NCI-H345 treated with DMSO at 0.1 percent for 48 hours (cell line): Measurements from ENCODE around the gene SUCLA2.
A peak's percentile ranks its signal among the peaks of the same experiment; 100 is the strongest.
"Not testable (repeated sequence)": the region's sequence is repeated elsewhere in the genome, so short reads cannot be mapped to it uniquely, and the experiment has no call there.

ENCODE experiments used
- DNase-seq: peaks from one replicate; lab custom pipeline; 2025; ENCODE audit not compliant: unreplicated experiment; lab: John Stamatoyannopoulos, UW

Gene SUCLA2

DNA sequence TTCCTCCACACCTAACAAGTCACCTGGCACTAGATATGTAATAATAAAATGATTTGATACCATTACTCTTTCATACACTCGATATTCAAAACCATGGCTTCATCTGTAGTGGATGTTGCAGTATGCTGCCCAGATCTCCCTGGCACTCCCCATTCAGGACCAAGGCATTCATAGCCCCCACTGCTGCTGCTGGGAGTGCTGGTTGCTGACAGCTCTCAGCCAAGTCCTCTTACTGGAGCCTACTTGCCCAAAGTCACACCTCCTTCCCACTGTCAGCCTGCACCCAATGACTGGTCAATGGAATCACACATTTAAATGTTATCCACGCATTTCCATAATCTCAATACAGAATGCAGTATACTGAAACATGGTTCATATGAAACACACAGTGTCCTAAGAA is 3.7 kb downstream of the SUCLA2 start:
- no peak for DNase-seq

DNA sequence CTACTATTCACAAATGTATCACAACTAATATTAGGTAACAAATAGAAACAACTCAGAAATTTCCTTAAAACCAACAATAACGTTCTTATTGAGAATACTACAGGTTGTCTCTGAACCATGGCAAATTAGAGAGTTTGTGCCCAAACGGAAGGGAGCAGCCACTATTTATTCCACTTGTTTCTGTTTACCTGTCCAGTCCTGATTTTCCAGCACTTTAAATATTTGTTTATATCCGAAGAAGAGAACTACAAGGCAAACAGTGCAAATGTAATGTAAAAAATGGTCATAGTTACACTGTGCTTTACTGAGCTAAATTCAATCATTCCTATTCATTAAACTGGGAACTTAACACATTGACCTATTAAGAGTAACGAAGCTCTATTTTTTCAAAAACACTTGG is 9.2 kb downstream of the SUCLA2 start:
- DNase-seq: no peak

DNA sequence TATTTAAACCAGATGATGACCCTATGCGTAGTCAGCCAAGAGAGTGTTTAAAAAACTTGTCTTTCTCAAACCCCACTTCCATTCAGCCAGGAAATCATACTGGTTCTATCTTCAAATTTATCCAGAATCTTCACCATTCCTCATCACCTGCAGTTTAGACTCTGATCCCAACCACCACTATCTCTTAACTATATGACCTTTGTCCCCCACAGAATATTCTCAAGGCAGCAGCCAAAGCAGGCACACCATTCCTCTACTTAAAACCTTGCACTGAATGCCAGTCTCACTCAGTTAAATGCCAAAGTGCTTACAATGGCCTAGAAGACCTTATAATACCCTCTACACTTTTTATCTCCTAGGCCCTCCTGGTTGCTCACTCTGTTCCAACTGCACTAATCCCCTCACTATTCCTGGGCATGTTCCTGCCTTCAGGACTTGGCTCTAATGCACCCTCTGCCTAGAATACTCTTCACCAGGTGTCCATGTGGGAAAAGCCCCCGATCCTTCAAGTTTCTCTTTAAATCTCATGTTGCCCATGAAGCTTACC is 10.1 kb downstream of the SUCLA2 start:
- no peak for DNase-seq

DNA sequence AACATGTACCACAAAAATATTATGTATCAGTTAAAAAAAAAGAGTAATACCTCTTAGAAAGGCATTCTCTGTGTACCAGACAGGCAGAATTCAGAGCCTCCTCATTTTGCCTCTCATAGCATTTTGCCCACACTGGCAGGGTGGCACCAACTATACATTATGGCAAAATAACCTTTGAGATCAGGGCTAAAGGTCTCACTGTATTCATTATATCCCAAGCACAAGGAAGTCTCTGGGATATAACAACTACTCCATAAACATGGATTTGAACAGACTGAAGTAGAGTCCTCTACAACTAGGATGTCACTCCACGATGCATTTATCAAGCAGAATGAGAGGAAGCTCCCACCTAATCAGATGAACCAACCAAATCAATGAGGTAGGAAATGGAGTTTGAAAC is 10.6 kb downstream of the SUCLA2 start:
- DNase-seq: no peak

DNA sequence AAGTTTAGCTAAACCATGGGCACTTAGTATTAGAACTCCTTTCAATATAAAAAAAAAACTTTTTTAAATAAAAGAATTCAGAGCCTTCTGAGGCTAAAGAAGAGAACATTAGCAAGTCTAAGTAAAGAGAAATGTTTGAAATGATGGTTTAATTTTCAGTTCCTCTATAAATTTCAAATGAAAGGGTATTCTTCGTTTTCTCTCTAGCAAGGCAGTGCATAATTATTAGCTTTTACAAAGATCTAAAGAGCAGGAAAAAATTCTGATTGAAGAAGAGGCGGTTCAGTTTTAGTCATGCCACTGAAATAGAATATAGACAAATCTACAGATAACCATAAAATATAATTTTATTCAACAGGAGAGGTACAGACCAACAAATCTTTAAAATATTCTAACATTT is 18.0 kb downstream of the SUCLA2 start:
- DNase-seq: no peak

DNA sequence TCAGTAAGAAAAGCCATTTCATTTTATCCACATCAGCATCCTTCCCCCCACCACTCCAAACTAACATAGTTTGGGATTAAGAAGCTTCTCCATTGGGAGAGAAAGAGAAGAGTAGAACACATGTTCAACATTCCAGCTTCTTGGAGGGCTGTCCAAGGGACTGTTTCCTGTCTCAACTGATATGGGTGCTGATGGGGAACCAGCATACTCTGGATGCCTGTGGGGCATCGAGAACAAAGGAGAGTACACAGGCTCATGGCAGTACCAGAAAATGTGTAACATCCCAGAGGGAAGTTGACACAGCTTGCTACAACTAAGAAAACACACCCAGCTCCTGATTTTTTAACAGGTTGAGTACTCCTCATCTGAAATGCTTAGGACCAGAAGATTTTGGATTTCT is 24.7 kb downstream of the SUCLA2 start:
- DNase-seq: no peak

DNA sequence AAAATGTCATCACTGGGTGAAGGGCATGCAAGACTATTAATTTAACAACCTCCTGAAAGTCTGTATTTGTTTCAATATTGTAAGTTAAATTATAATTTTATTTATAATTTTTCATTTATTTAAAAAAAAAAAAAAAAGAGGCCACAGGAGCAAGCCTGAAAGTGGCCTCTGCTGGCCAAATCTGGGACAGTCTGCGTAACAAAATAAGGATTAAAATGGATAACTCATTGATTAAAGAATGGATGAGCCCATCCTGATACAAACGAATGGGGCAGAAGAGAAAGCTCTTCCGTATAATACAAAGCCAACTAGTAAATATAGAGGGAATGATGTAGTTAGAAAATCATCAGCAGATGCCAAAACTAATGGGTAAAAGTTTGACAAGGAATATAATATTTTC is 36.2 kb downstream of the SUCLA2 start:
- DNase-seq: no peak

DNA sequence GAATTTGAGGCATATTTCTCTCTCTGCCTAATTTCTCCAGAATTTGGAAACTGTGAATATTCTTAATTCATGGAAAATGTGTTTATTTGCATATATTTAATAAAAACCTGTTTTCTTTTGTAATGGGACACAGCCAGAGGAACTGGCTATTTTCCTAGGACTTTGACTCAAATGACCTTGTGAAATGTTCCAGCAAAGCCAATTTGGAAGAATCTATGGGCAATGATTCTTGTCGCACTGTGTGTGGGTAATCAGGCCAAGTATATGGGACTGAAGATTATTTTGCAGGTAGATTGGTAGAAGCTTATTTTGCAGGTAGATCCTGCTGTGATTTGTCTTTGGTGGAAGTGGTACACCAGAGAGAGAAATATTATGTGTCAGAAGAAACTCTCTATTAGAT is 38.8 kb downstream of the SUCLA2 start:
- no peak for DNase-seq

DNA sequence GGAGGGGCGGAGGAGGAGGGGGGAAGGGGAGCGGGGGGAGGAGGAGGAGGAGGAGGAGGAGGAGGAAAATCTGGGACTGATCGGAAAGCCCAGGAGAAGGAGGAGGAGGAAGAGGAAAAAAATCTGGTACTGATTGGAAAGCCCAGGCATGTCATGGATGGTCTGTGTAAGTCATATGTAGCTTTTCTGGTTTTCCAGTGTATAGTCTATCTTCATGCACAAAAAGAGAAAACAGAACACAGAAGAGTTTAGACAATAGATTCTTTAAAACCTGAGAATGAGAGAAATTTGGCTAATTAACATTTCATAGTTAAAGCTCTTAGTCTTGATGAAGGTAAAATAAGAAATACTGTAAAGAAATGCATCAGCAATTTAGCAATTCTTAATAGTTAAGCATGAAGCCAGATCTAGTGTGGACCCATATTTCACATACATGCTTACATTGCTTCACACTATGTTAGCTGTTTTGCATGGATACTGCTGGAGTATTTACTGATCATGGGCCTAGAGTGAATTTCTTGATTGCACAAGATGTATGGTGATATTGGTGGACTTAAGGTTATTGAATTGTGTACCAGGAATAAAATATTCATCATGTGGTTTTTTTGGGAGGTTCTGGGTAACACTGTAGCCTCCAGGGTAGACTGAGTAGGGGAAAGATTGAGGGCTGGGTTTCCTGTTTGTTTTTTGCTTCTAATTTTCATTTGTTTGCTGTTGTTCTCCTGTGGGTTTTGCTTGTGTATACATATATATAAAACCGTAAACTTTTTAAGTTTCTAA is 41.4 kb downstream of the SUCLA2 start:
- no peak for DNase-seq

DNA sequence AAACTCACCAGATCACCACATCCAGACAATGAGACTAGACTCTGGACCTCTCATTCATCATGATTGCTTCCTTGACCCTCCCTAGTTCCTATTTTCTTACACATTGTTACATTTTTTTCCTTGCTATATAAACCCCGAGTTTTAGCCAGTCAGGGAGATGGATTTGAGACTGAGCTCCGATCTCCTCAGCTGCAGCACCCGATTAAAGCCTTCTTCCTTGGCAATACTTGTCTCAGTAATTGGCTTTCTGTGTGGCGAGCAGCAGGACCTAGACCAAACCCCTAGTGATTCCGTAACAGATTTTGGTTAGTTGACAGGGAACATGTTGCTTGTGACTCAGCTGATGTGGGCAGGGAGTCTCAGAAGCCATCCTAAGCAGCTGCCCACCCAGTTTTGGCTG is 44.0 kb downstream of the SUCLA2 start:
- DNase-seq: no peak

DNA sequence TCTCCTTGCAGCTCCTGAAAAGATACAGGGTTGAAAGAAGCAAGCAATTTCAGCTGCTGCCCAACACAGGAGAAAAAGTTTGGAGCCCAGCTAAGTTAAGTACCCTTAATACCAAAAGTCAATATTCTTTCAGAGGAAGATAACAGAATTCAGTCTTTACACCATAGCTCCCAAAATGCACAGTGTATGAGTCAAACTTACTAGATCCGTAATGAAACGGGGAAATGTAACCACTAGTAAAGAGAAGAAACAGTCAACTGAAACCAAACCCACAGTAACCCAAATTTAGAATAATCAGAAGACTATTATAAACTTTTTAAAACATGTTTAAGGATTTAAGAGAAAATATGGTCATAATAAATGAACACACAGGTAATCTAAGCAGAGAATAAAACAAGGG is 45.2 kb downstream of the SUCLA2 start:
- DNase-seq: no peak

DNA sequence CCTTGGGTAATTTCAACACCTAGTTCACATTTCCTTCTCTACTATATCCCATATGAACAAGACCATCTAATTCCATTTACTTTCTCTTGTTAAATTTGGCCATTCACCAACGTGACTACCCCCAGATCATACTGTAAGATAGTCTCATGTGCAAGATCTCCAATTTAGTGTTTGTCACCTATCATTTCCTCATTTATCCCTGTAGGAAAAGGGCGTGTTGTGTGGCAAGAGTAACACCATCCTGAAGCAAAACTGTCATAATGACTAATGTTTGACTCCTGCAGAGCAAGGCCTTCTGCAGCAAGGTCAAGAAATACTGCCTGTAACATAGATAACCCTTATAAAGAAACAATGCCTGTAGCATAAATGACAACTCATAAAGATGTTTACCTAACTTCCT is 51.3 kb downstream of the SUCLA2 start:
- no peak for DNase-seq

DNA sequence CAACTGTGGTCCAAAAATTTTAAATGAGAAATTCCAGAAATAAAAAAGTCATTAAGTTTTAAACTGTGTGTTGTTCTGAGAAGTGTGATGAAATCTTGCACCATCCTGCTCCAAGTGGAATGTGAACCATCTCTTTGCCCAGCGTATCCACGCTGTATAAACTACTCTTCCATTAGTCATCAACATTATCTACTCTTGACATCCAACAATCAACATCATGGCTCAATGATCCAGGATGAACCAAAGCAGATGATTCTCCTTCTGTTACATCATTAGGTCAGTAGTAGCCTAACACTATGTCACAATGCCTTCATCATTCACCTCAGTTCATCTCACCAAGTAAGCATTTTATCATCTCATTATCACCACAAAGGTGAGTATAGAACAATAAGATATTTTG is 55.3 kb downstream of the SUCLA2 start:
- no peak for DNase-seq

DNA sequence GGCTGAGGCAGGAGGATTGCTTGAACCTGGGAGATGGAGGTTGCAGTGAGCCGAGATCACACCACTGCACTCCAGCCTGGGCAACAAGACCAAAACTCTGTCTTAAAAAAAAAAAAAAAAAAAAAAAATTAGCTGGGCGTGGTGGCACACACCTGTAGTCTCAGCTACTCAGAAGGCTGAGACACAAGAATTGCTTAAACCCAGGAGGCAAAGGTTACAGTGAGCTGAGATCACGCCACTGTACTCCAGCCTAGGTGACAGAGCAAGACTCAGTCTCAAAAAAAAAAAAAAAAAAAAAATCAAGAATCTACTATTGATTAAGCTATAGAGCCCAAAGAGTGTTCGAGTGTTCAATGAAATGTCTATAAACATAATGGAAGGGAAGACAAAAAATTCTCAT is 55.9 kb downstream of the SUCLA2 start:
- not testable (repeated sequence) for DNase-seq

DNA sequence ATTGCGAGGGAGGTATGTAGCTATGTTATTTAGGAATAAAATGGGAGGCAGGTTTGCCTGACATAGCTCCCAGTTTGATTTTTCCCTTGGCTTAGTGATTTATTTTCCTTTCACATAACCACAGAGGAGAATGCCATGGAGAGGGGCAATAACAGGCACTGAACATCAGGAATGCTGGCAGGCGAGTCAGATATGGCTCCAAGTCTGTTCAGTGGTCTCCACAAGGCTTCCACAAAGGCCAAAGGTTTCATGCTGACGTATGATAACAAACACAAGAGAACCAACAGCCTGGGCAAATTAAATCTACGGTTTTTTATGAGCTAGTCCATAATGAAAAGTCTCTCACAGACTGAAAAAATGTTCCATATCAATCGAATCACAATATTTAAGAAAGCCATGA is 66.7 kb downstream of the SUCLA2 start:
- no peak for DNase-seq

DNA sequence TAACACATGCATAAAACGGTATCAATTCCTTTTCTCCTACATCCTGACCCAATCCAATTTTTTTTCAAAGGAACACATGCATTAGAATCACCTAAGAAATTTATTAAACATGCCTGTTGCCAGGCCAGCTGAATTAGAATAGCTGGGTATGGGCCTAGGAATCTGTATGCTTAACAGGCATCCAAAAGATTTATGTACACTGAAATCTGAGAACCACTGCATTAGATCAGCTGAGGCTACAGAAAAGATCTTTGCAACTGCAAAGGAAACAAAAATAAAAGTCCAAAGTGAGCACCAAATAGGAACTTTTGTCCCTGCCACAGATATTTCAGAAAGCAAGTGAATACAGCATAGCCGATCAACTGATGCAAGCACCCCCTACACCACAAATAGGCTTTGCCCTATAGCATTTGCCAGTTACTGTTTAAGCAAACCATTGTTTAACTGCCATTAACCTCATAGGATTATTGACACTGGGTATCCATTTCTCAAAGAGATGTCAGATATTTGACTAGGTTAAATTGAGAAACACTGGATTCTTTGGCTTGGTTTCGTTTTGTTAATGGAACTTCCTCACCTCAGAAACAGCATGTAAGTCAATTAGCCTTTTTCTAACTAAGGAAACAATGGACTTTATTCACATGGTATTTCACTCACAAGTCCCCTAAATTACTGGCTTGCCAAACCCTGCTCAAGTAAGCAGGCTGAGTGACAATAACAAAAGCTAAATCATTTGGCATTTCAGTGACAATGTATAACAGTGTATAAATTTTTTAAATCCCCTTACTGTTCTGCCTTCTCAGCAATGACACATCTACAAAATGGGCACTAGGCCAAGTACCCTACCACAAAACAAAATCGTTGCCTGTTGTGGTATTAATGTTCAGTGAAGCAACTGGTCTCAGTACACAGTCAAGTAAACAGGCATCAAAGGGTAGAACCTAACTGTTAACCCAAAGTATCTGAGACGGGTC is 67.8 kb downstream of the SUCLA2 start:
- peak; percentile 14 for DNase-seq

DNA sequence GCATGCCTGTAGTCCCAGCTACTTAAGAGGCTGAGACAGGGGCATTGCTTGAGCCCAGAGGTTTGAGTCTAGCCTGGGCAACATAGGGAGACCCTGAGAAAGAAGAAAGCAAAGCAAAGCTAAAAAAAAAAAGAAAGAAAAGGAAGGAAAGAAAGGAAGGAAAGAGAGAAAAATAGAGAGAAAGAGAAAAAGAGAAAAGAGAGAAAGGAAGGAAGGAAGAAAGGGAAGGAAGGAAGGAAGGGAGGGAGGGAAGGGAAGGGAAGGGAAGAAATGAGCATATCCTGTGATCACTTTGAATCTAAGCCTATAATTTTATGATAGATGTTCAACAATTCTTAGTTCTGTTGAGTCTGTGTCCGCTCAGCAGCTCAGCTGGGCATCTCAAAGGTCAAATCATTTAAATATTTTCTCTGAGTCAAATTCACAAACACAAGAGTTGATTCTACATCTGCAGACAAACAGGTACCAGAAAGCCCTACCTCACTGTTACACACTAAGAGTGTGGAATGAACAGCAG is 70.4 kb downstream of the SUCLA2 start:
- DNase-seq: no peak

DNA sequence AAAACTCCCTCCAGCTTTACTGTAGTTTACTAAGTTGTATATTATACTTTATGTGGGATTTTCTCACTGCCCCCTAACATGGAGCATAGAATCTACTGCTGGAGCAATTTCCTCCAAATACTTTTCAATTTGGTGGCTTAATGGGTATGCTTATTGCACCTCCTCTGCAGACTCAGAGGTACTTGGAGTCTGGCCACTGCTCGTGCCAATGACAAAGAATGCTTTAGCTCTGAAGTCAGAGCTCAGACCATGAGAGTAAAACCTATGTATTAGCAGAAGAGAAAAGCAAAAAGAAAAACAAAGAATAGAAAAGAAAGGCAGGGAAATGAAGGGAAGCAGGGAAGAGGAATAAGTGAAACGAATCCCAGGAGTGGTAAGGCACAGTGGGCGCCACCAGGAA is 71.9 kb downstream of the SUCLA2 start:
- no peak for DNase-seq

DNA sequence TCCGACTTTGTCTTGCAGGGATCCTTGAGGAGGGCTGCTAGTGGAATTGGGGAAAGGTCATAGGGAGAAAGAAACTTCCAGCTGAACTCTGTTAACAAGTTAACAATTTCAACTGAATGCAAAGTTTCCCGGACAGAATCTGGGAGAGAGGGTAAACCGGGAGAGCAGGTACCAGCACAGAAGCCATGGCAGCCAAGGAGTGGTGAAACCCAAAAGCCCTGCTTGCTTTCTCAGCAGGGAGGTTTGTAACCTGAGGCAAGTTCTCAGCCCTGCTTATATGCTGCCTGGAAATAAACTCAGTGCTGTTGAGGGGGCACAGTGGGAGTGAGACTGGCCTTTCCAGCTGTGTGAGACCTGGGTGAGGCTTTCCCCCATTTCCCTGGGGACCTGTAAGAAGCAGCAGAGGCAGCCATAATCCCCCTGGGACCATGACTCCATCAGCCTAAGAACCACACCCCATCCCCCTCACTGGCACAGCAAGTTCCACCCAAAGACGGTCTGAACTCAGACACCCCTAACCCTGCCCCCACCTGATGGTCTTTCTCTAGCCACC is 84.0 kb downstream of the SUCLA2 start:
- DNase-seq: no peak

DNA sequence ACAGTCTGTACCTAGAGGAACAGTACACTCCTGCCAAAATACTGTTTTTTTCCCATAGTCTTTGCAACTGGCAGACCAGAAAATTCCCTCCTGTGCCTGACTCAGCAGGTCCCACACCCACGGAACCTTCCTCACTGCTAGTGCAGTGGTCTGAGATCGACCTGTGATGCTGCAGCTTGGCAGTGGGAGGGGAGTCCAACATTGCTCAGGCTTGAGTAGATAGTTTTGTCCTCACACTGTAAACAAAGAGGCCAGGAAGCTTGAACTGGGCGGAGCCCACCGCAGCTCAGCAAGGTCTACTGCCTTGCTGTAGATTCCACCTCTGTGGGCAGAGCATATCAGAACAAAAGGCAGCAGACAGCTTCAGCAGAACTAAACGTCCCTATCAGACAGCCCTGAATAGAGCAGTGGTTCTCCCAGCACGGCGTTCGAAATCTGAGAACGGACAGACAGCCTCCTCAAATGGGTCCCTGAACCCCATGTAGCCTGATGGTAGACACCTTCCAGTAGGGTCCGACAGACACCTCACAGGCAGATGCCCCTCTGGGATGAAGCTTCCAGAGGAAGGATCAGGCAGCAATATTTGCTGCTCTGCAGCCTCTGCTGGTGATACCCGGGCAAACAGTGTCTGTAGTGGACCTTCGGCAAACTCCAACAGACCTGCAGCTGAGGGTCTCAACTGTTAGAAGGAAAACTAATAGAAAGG is 92.7 kb downstream of the SUCLA2 start:
- DNase-seq: no peak

DNA sequence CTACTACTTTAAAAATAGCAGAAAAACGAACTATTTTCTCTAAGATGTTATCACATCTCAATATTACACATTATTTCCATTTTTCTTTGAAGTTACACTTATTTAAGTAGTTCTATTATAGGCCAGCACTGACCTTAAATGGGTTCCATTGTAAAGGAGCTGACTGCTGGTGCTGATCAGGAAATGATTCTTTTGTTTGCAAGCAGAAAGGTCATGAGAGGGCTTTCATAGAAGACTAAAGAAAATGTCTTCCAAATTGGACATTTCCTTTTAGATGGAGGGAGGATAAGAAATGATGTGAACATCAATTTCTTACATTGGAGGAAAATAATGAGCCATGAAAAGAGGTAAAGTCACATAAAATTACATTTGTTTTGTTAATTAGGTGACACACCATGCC is 96.2 kb downstream of the SUCLA2 start:
- no peak for DNase-seq
